ENCODE data around the gene SKP2.

Gene SKP2

GRCh38 chr5:36138900-36139683, 12.8 kb upstream of the SKP2 start:
- H3K27ac ChIP-seq (ENCODE audit: low read depth, low read length), result no peak overlapping the region
- H3K4me1 ChIP-seq (ENCODE audit: control insufficient read depth in 5 of 5, insufficient read depth in 5 of 5, low read length in 5 of 5), result no peaks in the 10 kb centered on the region
- peaks cover 21 to 42% (median 32%) of the 10 kb centered on the region in 5 donors for H3K36me3 ChIP-seq (ENCODE audit: control insufficient read depth in 5 of 5, insufficient read depth in 5 of 5, low read length in 5 of 5)
- H3K27me3 ChIP-seq (ENCODE audit: control insufficient read depth in 5 of 5, insufficient read depth in 4 of 5, low read length in 5 of 5), result no peaks in the 10 kb centered on the region
- H3K9ac ChIP-seq (ENCODE audit: low read length in 5 of 5), result no peak overlapping the region
- no peak overlapping the region for H3K4me3 ChIP-seq (ENCODE audit: low read depth in 1 of 5, low read length in 5 of 5)
- H3K9me3 ChIP-seq (ENCODE audit: control insufficient read depth in 5 of 5, low read length in 5 of 5), result peaks cover 0 to 8% (median 0%) of the 10 kb centered on the region in 5 donors

DNA sequence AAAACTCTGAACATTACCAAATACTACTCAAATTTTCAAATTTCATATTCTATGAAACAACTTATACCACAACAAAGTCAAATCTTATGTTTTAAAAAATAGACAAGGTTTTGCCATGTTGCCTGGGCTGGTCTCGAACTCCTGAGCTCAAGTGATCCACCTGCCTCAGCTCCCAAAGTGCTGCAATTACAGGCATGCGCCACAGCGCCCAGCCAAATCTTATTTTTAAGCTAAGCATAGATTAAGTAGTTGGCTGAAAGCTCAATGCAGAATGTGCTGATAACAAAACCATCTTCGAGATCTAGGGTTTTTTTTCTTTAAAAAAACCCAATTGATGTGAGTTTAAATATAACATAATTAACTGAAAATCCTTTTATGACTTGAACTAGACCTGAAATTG, 6.6 kb upstream of the SKP2 start:
- H3K4me1 ChIP-seq (ENCODE audit: control insufficient read depth in 5 of 5, insufficient read depth in 5 of 5, low read length in 5 of 5), result peaks cover 0 to 3% (median 2%) of the 10 kb centered on the region in 5 donors
- H3K36me3 ChIP-seq (ENCODE audit: control insufficient read depth in 5 of 5, insufficient read depth in 5 of 5, low read length in 5 of 5), result peaks cover 2 to 11% (median 7%) of the 10 kb centered on the region in 5 donors
- H3K9ac ChIP-seq (ENCODE audit: low read length in 5 of 5), result no peak overlapping the region

DNA sequence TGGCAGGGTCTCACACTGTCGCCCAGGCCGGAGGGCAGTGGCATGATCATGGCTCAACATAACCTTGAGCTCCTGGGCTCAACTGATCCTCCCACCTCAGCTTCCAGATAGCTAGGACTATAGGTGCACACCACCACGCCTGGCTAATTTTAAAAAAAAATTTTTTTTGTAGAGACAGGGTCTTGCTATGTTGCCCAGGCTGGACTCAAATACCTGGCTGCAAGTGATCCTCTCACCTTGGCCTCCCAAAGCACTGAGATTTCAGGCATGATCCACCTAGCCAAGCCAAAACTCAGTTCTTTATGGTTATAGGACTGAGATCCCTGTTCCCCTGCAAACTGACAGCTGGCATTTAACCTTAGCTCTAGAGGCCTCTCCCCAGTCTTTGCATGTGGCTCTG, 5.5 kb upstream of the SKP2 start:
- Histone ChIP-seq H3K4me3 (ENCODE audit: low read depth in 1 of 5, low read length in 5 of 5) (no peak overlapping the region), H3K36me3 (ENCODE audit: control insufficient read depth in 5 of 5, insufficient read depth in 5 of 5, low read length in 5 of 5) (peaks cover 0 to 4% (median 0%) of the 10 kb centered on the region in 5 donors), H3K4me1 (ENCODE audit: control insufficient read depth in 5 of 5, insufficient read depth in 5 of 5, low read length in 5 of 5) (peaks cover 0 to 12% (median 11%) of the 10 kb centered on the region in 5 donors), H3K27me3 (ENCODE audit: control insufficient read depth in 5 of 5, insufficient read depth in 4 of 5, low read length in 5 of 5) (no peaks in the 10 kb centered on the region), H3K9ac (ENCODE audit: low read length in 5 of 5) (no peak overlapping the region), H3K27ac (ENCODE audit: low read depth, low read length) (no peak overlapping the region), H3K9me3 (ENCODE audit: control insufficient read depth in 5 of 5, low read length in 5 of 5) (no peaks in the 10 kb centered on the region)

More for the DNA sequence above, 6.6 kb upstream of the SKP2 start:
- no peak overlapping the region for H3K4me3 ChIP-seq (ENCODE audit: low read depth in 1 of 5, low read length in 5 of 5)
- no peaks in the 10 kb centered on the region for H3K27me3 ChIP-seq (ENCODE audit: control insufficient read depth in 5 of 5, insufficient read depth in 4 of 5, low read length in 5 of 5)
- H3K27ac ChIP-seq (ENCODE audit: low read depth, low read length), result no peak overlapping the region
- no peaks in the 10 kb centered on the region for H3K9me3 ChIP-seq (ENCODE audit: control insufficient read depth in 5 of 5, low read length in 5 of 5)

- Histone ChIP-seq H3K36me3 (ENCODE audit: control insufficient read depth in 5 of 5, insufficient read depth in 5 of 5, low read length in 5 of 5) (no peaks in the 10 kb centered on the region), H3K27ac (ENCODE audit: low read depth, low read length) (no peak overlapping the region), H3K4me3 (ENCODE audit: low read depth in 1 of 5, low read length in 5 of 5) (no peak overlapping the region), H3K9ac (ENCODE audit: low read length in 5 of 5) (no peak overlapping the region), H3K4me1 (ENCODE audit: control insufficient read depth in 5 of 5, insufficient read depth in 5 of 5, low read length in 5 of 5) (peaks cover 1 to 20% (median 18%) of the 10 kb centered on the region in 5 donors), H3K9me3 (ENCODE audit: control insufficient read depth in 5 of 5, low read length in 5 of 5) (no peaks in the 10 kb centered on the region), H3K27me3 (ENCODE audit: control insufficient read depth in 5 of 5, insufficient read depth in 4 of 5, low read length in 5 of 5) (no peaks in the 10 kb centered on the region)
Observed at GRCh38 chr5:36147681-36148080, 4.2 kb upstream of the SKP2 start.

- H3K4me1 ChIP-seq (ENCODE audit: control insufficient read depth in 5 of 5, insufficient read depth in 5 of 5, low read length in 5 of 5), result peaks cover 2 to 39% (median 32%) of the 10 kb centered on the region in 5 donors
- peaks cover 0 to 7% (median 3%) of the 10 kb centered on the region in 5 donors for H3K36me3 ChIP-seq (ENCODE audit: control insufficient read depth in 5 of 5, insufficient read depth in 5 of 5, low read length in 5 of 5)
- H3K27ac ChIP-seq (ENCODE audit: low read depth, low read length), result peak overlapping the region; percentile 71
- peak overlapping the region; percentile 3 to 99 (median 91) for H3K9ac ChIP-seq (ENCODE audit: low read length in 5 of 5)
- H3K9me3 ChIP-seq (ENCODE audit: control insufficient read depth in 5 of 5, low read length in 5 of 5), result no peaks in the 10 kb centered on the region
- H3K4me3 ChIP-seq (ENCODE audit: low read depth in 1 of 5, low read length in 5 of 5), result peak overlapping the region; percentile 77 to 98 (median 90)
- no peaks in the 10 kb centered on the region for H3K27me3 ChIP-seq (ENCODE audit: control insufficient read depth in 5 of 5, insufficient read depth in 4 of 5, low read length in 5 of 5)
Observed at GRCh38 chr5:36150676-36151433, 1.1 kb upstream of the SKP2 start.

GRCh38 chr5:36152324-36153297, 700 bp downstream of the SKP2 start:
- Histone ChIP-seq H3K9me3 (ENCODE audit: control insufficient read depth in 5 of 5, low read length in 5 of 5) (no peaks in the 10 kb centered on the region), H3K36me3 (ENCODE audit: control insufficient read depth in 5 of 5, insufficient read depth in 5 of 5, low read length in 5 of 5) (peaks cover 2 to 10% (median 3%) of the 10 kb centered on the region in 5 donors), H3K27ac (ENCODE audit: low read depth, low read length) (peak overlapping the region; percentile 71), H3K4me3 (ENCODE audit: low read depth in 1 of 5, low read length in 5 of 5) (peak overlapping the region; percentile 77 to 98 (median 90)), H3K27me3 (ENCODE audit: control insufficient read depth in 5 of 5, insufficient read depth in 4 of 5, low read length in 5 of 5) (no peaks in the 10 kb centered on the region), H3K9ac (ENCODE audit: low read length in 5 of 5) (peak overlapping the region; percentile 78 to 99 (median 94)), H3K4me1 (ENCODE audit: control insufficient read depth in 5 of 5, insufficient read depth in 5 of 5, low read length in 5 of 5) (peaks cover 2 to 49% (median 46%) of the 10 kb centered on the region in 5 donors)

DNA sequence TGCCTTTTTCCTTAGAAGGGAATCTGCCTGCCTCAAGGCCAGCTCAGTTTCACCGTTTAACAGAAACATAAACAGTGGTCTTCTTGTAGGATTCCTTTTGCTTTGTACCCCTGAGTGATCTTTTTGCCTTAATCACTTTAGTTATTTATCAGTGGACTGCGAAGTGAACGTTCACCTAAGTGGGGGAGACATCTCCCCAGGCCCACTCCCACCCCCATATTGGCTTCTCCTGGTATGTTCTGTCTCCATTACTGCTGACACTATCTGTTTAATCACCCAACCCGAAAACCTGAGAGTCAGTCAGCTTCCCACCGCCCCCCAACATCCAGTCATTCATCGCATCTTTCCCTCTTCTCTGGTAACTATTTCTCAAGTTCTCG, 1.4 kb downstream of the SKP2 start:
- Histone ChIP-seq H3K36me3 (ENCODE audit: control insufficient read depth in 5 of 5, insufficient read depth in 5 of 5, low read length in 5 of 5) (peaks cover 2 to 14% (median 3%) of the 10 kb centered on the region in 5 donors), H3K9me3 (ENCODE audit: control insufficient read depth in 5 of 5, low read length in 5 of 5) (no peaks in the 10 kb centered on the region), H3K27ac (ENCODE audit: low read depth, low read length) (no peak overlapping the region), H3K4me3 (ENCODE audit: low read depth in 1 of 5, low read length in 5 of 5) (peak overlapping the region; percentile 77 to 98 (median 90)), H3K27me3 (ENCODE audit: control insufficient read depth in 5 of 5, insufficient read depth in 4 of 5, low read length in 5 of 5) (no peaks in the 10 kb centered on the region), H3K4me1 (ENCODE audit: control insufficient read depth in 5 of 5, insufficient read depth in 5 of 5, low read length in 5 of 5) (peaks cover 2 to 55% (median 47%) of the 10 kb centered on the region in 5 donors), H3K9ac (ENCODE audit: low read length in 5 of 5) (peak overlapping the region in 4 of 5 donors; percentile 6 to 94 (median 72))

- peaks cover 2 to 58% (median 50%) of the 10 kb centered on the region in 5 donors for H3K4me1 ChIP-seq (ENCODE audit: control insufficient read depth in 5 of 5, insufficient read depth in 5 of 5, low read length in 5 of 5)
- peak overlapping the region in 4 of 5 donors; percentile 6 to 94 (median 72) for H3K9ac ChIP-seq (ENCODE audit: low read length in 5 of 5)
- H3K36me3 ChIP-seq (ENCODE audit: control insufficient read depth in 5 of 5, insufficient read depth in 5 of 5, low read length in 5 of 5), result peaks cover 3 to 15% (median 5%) of the 10 kb centered on the region in 5 donors
- H3K4me3 ChIP-seq (ENCODE audit: low read depth in 1 of 5, low read length in 5 of 5), result peak overlapping the region in 3 of 5 donors; percentile 90 to 98 (median 93)
- no peak overlapping the region for H3K27ac ChIP-seq (ENCODE audit: low read depth, low read length)
- no peaks in the 10 kb centered on the region for H3K9me3 ChIP-seq (ENCODE audit: control insufficient read depth in 5 of 5, low read length in 5 of 5)
- no peaks in the 10 kb centered on the region for H3K27me3 ChIP-seq (ENCODE audit: control insufficient read depth in 5 of 5, insufficient read depth in 4 of 5, low read length in 5 of 5)
Observed at GRCh38 chr5:36153726-36154125, 1.8 kb downstream of the SKP2 start.

DNA sequence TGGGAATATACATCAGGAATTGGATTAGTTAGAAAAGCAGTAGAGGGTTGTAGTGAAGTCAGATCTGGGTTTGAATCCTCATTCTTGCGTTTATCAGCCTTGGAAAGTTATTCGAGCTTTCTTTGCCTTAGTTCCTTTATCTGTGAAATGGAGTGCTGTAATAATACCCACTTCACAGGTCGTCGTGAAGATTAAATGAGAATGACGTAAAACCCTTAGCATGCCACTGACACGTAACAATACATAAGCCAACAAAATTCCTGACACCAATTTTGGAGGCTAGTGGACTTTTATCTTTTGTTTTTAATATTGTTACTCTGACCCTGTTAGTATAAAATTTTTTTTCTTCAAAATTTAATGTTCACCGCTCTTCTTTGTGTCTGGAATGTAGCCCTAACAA, 3.4 kb downstream of the SKP2 start:
- Histone ChIP-seq H3K4me1 (ENCODE audit: control insufficient read depth in 5 of 5, insufficient read depth in 5 of 5, low read length in 5 of 5) (peaks cover 2 to 63% (median 48%) of the 10 kb centered on the region in 5 donors), H3K27ac (ENCODE audit: low read depth, low read length) (no peak overlapping the region), H3K36me3 (ENCODE audit: control insufficient read depth in 5 of 5, insufficient read depth in 5 of 5, low read length in 5 of 5) (peaks cover 7 to 27% (median 15%) of the 10 kb centered on the region in 5 donors), H3K9ac (ENCODE audit: low read length in 5 of 5) (no peak overlapping the region), H3K27me3 (ENCODE audit: control insufficient read depth in 5 of 5, insufficient read depth in 4 of 5, low read length in 5 of 5) (no peaks in the 10 kb centered on the region), H3K4me3 (ENCODE audit: low read depth in 1 of 5, low read length in 5 of 5) (no peak overlapping the region), H3K9me3 (ENCODE audit: control insufficient read depth in 5 of 5, low read length in 5 of 5) (no peaks in the 10 kb centered on the region)

Data from subcutaneous abdominal adipose tissue (tissue), 5 donors.